Measurements from ENCODE around the gene UBL4B. TPM values are rescaled to one million over a fixed set of nuclear protein-coding genes. Genes with fewer than 3 reads are reported as not detected.
"Not testable (repeated sequence)": the region's sequence is repeated elsewhere in the genome, so short reads cannot be mapped to it uniquely, and the experiment has no call there.

UBL4B gene
- total RNA-seq (2014; rRNA removed; shearing (Covaris generic)): not detected in 2 replicates

- no peak for DNase-seq (ENCODE audit: low read depth)
Measured at GRCh38 chr1:110112143-110112542, at the start of gene UBL4B. UBL4B (plus strand) TSS chr1:110112443; CDS start chr1:110112535, 92 bp downstream.

DNA sequence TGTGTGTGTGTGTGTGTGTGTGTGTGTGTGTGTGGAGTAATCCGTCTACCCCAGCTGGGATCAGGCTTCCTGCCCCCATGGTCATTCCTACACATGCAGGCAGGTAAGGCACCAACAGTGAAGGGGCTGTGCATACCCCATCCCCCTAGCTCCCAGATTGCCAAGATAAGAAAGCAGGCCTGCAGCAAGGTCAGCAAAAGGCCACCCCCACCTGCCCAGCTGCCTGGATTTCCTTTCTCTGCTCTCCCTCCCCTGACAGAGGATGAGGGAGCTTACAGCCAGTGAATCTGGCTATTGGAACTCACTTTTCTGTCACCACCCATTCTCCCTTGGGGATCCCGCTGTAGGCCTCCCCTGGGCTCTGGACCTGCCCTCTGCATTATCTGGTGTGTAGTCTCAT lies 49.6 kb upstream of the UBL4B start:
- DNase-seq (ENCODE audit: low read depth): no peak

- no peak for DNase-seq (ENCODE audit: low read depth)
Measured at GRCh38 chr1:110063781-110064180, 48.5 kb upstream of the UBL4B start.

- DNase-seq (ENCODE audit: low read depth): no peak
Measured at GRCh38 chr1:110064576-110065337, 47.5 kb upstream of the UBL4B start.

DNA sequence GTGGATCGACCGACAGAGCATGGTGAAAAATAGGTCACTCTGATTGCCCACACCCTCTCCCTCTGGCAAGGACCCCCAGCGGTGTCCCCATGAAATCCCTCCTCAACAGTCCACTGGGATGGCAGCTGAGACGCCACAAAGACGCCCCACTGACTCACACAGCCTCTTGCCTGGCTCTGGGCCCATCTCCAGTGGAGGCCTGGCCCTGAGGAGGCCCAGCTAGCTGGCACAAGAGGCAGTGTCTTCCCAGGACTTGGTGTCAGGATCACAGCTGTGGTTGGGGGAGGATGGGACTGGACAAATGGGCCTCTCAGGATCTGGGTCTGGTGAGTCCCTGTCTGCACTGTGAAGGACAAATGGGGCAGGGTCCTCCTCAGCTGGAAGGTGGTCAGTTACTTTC lies 46.4 kb upstream of the UBL4B start:
- peak; percentile 70 for DNase-seq (ENCODE audit: low read depth)

- DNase-seq (ENCODE audit: low read depth): no peak
Measured at GRCh38 chr1:110067479-110067892, 44.8 kb upstream of the UBL4B start.

DNA sequence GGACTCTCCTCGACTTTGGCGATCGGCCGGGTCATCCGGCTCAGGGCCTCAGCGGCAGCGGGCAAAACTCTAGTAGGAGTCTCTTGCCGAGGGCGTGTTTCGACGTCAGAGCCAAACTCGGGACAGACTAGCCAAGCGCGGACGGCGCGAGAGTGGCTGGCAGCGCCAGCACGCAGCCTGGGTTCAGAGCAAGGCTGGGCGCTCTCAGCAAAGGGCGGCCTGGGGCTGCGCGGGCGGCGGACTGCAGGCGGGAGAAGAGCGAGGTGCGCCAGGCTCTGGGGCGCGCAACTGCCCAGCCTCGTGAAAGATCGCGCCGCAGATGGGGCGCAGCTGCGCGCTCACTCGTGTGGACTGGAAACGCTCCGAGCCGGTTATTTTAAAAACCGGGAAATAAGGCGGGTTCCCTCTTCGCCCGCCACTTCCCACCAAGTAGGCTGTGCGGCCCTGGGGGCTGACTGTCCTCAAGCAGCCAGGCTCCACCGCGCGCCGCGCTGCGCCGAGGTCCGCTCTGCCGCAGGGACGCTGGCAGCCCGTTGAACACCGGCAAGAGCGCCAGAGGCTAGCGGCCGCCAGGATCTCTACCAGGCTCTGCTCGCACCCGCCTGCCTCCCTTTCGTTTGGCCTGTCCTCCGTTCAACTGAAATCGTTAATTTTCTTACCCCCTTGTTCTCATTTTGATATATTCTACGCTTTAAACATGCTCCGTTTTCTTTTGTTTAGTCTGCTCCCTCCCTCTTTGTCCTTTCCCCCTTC lies 44.2 kb upstream of the UBL4B start:
- DNase-seq (ENCODE audit: low read depth): no peak

- DNase-seq (ENCODE audit: low read depth): no peak
Measured at GRCh38 chr1:110068646-110069403, 43.4 kb upstream of the UBL4B start.

- DNase-seq (ENCODE audit: low read depth): no peak
Measured at GRCh38 chr1:110069404-110070281, 42.6 kb upstream of the UBL4B start.

DNA sequence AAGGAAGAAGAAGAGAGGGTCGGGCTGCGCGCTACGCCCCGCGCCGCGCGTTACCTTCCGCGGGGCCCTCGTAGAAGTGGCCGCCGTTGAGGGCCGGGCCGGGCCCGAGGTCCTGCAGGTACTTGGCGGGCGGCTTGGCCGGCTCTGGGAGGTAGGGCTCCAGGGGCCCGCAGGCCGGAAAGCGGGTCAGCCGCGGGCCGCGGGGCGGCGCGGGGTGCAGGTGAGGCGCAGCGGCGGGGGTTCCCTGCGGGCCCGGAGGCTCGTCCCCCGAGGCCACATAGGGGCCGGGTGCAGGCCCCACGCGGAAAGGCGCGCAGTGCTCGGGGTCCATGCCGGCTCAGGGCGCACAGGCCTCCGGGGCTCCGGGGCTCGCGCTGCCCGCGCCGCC lies 42.0 kb upstream of the UBL4B start:
- no peak for DNase-seq (ENCODE audit: low read depth)

DNA sequence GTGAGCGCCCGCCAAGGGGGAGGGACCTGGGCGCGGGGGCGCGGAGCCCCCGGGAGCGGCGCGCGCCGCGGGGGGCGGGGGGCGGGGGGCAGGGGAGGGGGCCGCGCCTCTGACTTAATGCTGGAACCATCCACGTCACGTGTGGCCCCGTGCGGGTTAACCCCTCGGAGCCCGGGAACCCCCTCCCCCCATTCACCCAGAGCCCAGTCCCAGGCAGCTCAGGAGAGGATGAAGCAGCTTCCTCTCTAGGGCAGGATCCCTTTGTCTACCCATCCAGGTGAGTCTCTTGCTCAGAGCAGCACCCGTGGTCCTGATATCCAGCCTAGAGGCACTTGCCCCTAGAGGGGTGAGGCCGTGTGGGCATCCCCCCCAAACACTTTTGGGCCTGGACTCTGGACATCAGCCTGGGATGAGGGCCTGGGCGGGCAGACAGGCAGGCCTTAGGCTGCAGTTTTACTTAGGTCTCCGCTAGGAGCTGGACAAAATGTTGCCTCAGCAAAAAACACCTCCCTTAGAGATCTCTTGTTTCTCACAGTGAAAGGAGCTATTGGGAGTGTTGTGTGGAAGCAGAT lies 41.5 kb upstream of the UBL4B start, which contains the start of gene ALX3:
ALX3 (minus strand) TSS at position 2 of the 572 bp plus-strand sequence. CDS start 60 bp downstream, outside the sequence.
- DNase-seq (ENCODE audit: low read depth): no peak

DNA sequence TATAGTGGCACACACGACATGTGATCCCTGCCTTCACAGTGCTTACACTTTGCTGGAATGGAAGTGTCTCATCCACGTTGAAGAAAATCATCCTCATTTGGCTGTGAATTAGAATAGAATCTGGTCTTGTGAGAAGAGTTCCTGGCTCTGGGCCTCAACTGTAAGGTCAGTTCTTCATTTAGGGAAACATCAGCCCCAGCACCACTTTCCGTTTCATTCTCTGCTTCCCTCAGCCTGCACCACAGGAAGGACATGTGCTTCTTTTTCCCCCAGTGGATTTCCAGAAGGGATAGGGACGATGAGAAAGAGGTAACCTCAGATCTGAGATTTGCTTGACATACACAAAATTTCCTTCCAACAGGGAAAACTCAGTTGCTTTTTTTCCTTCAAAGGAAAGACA lies 38.1 kb upstream of the UBL4B start:
- DNase-seq (ENCODE audit: low read depth): no peak

DNA sequence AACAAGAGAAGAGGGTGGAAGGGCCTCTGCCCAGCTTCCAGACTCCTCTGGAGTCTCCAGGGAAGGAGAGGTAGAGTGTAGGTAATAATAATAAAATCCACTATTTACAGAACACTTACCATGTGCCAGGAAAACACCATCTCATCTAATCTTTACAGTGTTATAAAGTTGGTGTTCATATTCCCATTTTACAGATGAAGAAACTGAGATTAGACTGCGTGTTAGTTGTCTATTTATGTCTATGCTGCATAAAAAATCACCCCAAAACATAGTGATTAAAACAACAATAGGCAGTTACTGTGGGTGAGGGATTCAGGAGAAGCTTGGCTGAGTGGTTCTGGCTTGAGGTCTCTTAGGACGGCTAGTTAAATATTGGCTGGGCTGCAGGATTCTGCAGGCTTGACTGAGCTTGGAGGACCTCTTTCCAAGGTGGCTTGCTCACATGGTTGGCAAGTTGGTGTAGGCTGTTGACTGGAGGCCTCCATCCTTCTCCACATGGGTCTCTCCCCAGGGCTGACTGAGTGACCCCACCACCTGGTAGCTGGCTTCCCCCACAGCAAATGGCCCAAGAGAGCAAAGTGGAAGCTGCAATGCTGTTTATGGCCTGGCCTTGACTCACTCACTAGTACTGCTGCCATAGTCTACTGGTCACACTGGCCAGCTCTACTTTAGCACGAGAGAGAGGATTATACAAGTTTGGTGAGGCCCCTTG lies 35.3 kb upstream of the UBL4B start:
- DNase-seq (ENCODE audit: low read depth): no peak

- not testable (repeated sequence) for DNase-seq (ENCODE audit: low read depth)
Measured at GRCh38 chr1:110079995-110080394, 32.2 kb upstream of the UBL4B start.

DNA sequence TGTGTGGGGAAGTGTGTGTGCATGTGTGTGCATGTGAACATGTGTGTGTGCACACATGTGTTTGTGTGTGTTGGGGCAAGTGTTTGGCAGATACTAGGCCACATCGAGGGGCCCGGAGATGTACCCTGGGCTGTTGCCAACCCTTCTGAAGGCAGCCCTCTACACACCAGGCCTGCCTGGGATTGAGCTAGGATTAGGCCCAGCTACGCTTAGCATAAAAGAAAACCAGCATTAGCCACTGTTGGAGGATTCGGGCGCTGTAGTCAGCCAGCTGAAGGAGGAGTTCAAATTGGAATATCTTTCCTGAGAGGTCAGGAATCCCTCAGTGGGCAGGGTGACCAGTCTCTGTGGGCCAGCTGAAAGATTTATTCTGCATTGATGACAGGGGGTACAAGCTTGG lies 31.2 kb upstream of the UBL4B start:
- no peak for DNase-seq (ENCODE audit: low read depth)

GRCh38 chr1:110082477-110082876 lies 29.8 kb upstream of the UBL4B start:
- DNase-seq (ENCODE audit: low read depth): no peak

GRCh38 chr1:110083061-110083865 lies 29.0 kb upstream of the UBL4B start:
- no peak for DNase-seq (ENCODE audit: low read depth)

DNA sequence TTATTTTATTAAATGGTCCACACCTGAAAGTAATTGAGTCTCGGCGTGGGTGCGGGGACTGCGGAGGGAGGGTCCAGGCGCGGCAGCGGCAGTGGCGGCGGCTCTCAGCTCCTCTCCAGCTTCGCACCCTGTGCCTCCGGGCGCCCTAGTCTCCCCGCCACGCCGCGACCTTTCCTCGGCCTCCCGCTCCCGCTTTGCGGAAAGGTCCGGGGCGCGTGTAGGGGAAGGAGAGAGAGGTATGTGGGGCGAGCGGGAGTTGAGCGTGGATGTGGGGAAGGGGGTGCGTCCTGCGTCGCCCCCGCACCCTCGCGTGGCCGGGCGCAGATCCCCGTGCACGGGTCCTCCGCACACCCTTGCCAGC lies 28.4 kb upstream of the UBL4B start:
- DNase-seq (ENCODE audit: low read depth): no peak

Data from M059J (cell line).